GM10248 (cell line): ENCODE data around the gene RFPL3.

ENCODE experiments used
- CTCF ChIA-PET: fragments of 300-600 bp; sonication (Branson Sonifier 250); formaldehyde crosslinking; extraction: SDS; loops from one replicate; lab custom pipeline; 2021; ENCODE audit warnings: antibody characterized with exemption; lab: Yijun Ruan, JAX
- POLR2A ChIA-PET: fragments of 350-650 bp; sonication (Branson Sonifier 250); formaldehyde crosslinking; extraction: SDS; loops from one replicate; lab custom pipeline; 2020; ENCODE audit warnings: antibody characterized with exemption; lab: Yijun Ruan, JAX
- DNase-seq: peaks from one replicate; pipeline ENCODE4 v3.0.0; 2012; ENCODE audit errors: extremely low spot score
- TF ChIP-seq, protein P1 (sequence below): IDR thresholded peaks from 2 replicates; pipeline ENCODE4 v1.5.1; 2012; ENCODE audit warnings: mild to moderate bottlenecking, low read depth; ENCODE audit errors: extremely low read depth, missing control alignments, control extremely low read depth

RFPL3 gene

DNA sequence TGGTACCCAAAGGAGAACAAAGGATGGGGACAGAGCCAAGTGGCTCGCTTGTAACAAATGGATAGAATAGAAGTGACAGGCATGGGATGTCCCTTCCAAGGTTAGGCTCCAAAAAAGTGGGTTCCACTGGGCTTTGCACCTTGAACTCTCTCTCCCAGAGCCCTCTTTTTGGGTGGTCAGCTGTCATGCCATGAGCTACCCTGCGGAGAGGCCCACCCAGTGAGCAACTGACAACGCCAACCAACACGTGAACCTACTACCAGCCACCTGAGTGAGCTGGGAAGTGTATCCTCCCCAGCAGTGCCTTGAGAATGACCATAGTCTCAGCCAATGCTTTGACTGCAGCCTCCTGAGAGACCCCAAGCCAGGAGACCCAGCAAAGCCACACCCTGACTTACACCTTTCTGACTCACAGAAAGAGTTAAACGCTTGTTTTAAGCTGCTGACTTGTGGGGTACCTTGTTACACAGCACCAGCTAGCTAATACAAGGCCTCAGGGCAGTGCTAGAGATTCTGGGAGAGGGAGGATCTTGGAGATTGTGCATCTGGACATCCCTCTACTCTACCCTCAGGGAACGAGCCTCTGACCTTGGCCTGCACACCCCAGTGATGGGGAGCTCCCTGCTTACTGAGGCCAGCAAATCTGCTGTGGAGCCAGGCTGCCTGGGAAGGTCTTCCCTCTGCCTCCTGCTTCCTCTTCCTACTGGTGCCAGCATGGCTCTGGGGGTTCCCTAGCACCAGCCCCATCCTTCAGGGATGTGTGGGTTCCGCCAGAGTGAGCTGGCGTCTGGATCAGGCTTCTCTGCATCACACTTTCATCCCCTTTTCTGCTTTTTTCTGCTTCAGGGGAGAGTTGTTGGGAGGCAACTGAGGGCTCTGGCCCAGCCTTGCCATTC lies 29.1 kb upstream of the RFPL3 start:
- ChIA-PET POLR2A (no interaction called here), CTCF (interaction anchor here (2.7 kb wide), 1 partner anchor 63 kb away, joined by 9 read pairs; no protein-coding TSS in a partner anchor)
- DNase-seq, result no peak
- TF ChIP-seq, protein P1, sequence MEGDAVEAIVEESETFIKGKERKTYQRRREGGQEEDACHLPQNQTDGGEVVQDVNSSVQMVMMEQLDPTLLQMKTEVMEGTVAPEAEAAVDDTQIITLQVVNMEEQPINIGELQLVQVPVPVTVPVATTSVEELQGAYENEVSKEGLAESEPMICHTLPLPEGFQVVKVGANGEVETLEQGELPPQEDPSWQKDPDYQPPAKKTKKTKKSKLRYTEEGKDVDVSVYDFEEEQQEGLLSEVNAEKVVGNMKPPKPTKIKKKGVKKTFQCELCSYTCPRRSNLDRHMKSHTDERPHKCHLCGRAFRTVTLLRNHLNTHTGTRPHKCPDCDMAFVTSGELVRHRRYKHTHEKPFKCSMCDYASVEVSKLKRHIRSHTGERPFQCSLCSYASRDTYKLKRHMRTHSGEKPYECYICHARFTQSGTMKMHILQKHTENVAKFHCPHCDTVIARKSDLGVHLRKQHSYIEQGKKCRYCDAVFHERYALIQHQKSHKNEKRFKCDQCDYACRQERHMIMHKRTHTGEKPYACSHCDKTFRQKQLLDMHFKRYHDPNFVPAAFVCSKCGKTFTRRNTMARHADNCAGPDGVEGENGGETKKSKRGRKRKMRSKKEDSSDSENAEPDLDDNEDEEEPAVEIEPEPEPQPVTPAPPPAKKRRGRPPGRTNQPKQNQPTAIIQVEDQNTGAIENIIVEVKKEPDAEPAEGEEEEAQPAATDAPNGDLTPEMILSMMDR, result no peak

DNA sequence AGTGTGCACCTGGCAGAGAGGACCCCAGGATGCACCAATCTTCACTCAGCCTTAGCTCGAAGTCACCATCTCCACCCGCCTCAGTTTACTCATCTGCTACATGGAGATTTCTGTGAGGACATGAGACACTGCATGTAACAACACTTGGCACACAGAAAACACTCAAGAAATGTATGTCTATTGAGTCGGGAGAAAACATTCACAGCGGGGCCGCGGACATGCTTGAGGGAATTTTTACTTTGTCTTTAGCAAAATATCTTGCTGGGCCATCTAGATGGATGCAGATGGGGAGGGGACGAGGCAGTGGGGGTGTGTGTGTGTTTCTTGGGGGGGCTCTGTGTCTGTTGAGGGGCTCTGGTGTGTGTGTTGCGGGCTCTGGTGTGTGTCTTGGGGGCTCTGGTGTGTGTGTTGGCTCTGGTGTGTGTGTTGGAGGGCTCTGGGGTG lies 28.4 kb upstream of the RFPL3 start:
- CTCF ChIA-PET, result interaction anchor here (2.7 kb wide), 1 partner anchor 64 kb away, joined by 9 read pairs; no protein-coding TSS in a partner anchor
- POLR2A ChIA-PET, result no interaction called here
- TF ChIP-seq, protein P1, result no peak
- no peak for DNase-seq

DNA sequence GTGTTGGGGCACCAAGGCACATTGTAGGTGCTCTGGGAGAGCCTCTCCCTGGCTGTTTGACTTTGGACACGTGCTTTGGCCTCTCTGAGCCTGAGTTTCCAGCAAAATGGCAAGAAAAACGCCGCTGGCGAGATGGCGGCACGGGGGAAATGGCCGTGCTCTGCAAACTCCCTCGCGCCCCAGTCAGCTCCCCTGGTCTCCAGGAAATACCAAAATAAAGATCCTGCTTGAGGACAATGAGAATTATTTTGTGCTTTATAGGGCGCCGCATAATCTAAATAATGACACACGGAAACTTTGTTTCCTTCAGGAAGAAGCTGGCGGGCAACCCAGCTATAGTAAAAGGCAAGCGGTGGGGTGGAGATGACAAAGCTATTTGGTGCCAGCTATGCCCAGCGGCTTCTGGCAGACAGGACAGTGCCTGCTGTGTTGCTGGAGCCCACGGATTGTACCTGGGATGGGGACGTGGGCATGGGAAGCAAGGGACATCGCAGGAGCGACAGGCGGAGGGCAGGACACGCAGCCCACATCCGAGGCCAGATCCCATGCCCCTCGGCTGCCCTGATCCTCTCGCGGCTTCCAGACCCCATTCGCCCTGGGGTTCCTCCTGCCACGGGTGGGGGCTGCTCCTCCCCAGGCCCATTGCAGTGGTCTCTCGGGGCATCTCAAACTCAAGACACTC lies 26.3 kb upstream of the RFPL3 start:
- CTCF ChIA-PET, result no interaction called here
- TF ChIP-seq, protein P1, result no peak
- DNase-seq, result no peak
- POLR2A ChIA-PET, result no interaction called here

DNA sequence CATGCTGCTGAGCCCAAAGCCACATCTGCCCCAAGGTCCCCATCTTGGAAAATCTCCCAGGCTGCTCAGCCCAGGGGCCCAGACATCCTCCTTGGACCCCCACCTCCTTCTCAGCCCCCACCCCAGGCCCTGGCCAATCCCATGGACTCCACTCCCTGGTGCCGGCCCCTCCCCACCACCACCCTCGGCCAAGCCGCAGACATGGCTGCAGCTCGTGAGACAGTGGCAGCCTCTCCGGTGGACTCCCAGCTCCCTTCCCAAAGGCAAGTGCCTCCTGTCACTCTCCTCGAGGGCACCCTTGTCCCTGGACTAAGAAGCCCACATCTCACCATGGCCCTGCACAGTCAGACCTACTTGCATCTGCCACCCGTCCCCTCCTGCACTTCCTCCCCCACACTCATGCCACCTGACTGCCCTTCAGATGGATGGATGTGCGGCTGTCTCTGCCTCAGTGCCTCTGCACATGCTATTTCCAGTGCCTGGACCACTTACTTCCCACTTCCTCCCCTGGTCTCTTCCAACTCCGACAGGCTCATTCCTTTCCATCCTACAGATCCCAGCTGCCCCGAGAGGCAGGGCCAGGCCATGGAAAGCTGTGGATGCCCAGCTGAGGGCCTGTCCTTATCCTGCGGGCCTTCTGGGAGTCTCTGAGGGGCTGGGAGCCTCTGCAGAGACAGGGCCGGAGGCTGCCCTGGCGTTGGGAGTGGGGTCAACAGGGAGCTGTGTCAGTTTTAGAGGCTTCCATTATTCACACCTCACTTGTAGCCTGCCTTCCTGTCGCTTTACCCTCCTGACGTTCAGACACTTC lies 25.5 kb upstream of the RFPL3 start:
- POLR2A ChIA-PET, result no interaction called here
- no peak for DNase-seq
- CTCF ChIA-PET, result no interaction called here
- TF ChIP-seq, protein P1, result no peak

DNA sequence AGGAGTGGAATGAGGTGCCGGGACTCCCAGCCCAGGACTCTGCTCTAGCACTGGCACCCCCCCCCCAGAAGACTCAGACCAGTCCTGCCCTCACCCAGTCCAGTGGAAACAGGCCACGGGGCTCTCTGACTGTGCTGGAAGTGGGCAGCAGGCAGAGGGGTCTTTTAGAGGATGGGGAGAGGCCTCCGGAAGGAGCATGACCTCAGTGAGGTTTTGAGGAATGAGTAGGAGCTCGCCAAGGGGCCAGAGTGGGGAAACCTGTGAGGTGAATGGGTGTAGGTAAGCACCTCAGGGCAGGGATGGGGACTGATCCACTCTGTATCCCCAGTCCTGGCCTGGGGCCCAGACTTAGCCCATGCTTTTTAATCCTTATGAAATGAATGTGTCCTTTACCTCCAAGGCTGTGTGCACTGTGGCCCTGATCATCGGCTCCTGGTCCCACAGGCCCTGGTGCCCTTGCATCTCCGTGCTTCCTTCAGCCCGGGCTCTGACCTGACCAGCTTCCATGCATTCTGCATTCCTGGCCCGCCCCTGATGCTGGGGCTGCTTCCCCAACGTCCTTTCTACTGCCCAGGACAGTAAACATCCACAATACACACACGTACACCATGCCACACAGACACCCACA lies 24.4 kb upstream of the RFPL3 start:
- CTCF ChIA-PET, result no interaction called here
- POLR2A ChIA-PET, result no interaction called here
- DNase-seq, result no peak
- TF ChIP-seq, protein P1, result no peak
